KOPT-K1 (cell line): ENCODE results near the gene C22orf31.
"Not testable (repeated sequence)": the region's sequence is repeated elsewhere in the genome, so short reads cannot be mapped to it uniquely, and the experiment has no call there.

Source experiments
- H3K27ac ChIP-seq: fragments of 200-600 bp; sonication (generic); 2 replicates; pipeline ENCODE4 v1.5.1; 2016; ENCODE audit warnings: antibody characterized with exemption, mild to moderate bottlenecking, low read depth, low read length; ENCODE audit not compliant: poor library complexity, severe bottlenecking
- H3K36me3 ChIP-seq: fragments of 200-600 bp; sonication (generic); 2 replicates; pipeline ENCODE4 v1.5.1; 2017; ENCODE audit warnings: antibody characterized with exemption, mild to moderate bottlenecking, low read length, moderate library complexity; ENCODE audit not compliant: insufficient read depth
- H3K9me3 ChIP-seq: fragments of 200-600 bp; sonication (generic); 2 replicates; pipeline ENCODE4 v1.5.1; 2017; ENCODE audit warnings: antibody characterized with exemption, low read length, mild to moderate bottlenecking; ENCODE audit not compliant: insufficient read depth, poor library complexity, severe bottlenecking

Gene C22orf31

DNA sequence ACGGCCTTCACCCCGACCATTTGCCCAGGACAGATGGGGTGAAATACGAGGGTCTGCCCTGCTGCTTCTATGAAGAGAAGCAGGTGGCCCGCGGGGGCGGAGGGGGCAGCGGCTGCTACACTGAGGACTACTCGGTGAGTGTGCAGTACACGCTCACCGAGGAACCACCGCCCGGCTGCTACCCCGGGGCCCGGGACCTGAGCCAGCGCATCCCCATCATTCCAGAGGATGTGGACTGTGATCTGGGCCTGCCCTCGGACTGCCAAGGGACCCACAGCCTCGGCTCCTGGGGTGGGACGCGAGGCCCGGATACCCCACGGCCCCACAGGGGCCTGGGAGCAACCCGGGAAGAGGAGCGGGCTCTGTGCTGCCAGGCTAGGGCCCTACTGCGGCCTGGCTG, 11.2 kb downstream of the C22orf31 start:
- H3K27ac ChIP-seq = no peak overlapping the region
- no peaks in the 10 kb centered on the region for H3K36me3 ChIP-seq
- H3K9me3 ChIP-seq = no peaks in the 10 kb centered on the region

DNA sequence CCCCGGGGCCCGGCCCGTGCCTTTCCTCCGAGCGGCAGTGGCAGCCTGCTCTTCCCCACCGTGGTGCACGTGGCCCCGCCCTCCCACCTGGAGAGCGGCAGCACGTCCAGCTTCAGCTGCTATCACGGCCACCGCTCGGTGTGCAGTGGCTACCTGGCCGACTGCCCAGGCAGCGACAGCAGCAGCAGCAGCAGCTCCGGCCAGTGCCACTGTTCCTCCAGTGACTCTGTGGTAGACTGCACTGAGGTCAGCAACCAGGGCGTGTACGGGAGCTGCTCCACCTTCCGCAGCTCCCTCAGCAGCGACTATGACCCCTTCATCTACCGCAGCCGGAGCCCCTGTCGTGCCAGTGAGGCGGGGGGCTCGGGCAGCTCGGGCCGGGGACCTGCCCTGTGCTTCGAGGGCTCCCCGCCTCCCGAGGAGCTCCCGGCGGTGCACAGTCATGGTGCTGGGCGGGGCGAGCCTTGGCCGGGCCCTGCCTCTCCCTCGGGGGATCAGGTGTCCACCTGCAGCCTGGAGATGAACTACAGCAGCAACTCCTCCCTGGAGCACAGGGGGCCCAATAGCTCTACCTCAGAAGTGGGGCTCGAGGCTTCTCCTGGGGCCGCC, 11.9 kb downstream of the C22orf31 start:
- Histone ChIP-seq H3K36me3 (no peaks in the 10 kb centered on the region), H3K9me3 (no peaks in the 10 kb centered on the region), H3K27ac (no peak overlapping the region)

DNA sequence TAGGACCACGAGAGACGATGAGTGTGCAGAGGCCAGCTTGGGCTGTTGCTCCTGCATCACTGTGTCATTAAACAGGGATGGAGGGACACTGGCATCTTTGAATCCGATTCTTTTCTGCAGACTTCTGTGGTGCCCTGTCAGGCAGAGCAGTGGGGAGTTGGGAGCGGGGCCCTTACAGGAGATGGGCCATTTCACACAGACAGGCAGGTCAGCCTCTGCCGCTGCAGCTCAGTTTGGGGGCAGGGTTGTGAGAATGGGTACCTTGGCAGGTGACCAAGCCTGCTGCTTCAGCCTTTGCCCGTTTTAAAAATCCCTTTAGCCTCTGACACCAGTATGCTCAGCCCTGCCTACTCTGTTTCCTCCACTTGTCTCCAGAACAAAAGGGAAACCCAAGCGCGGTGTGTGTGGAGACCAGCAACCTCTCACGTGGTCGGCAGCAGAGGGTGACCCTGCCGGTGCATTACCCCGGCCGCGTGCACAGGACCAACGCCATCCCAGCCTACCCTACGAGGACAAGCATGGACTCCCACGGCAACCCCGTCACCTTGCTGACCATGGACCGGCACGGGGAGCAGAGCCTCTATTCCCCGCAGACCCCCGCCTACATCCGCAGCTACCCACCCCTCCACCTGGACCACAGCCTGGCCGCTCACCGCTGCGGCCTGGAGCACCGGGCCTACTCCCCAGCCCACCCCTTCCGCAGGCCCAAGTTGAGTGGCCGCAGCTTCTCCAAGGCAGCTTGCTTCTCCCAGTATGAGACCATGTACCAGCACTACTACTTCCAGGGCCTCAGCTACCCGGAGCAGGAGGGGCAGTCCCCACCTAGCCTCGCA, 12.6 kb downstream of the C22orf31 start:
- no peak overlapping the region for H3K27ac ChIP-seq
- no peaks in the 10 kb centered on the region for H3K9me3 ChIP-seq
- H3K36me3 ChIP-seq = no peaks in the 10 kb centered on the region

DNA sequence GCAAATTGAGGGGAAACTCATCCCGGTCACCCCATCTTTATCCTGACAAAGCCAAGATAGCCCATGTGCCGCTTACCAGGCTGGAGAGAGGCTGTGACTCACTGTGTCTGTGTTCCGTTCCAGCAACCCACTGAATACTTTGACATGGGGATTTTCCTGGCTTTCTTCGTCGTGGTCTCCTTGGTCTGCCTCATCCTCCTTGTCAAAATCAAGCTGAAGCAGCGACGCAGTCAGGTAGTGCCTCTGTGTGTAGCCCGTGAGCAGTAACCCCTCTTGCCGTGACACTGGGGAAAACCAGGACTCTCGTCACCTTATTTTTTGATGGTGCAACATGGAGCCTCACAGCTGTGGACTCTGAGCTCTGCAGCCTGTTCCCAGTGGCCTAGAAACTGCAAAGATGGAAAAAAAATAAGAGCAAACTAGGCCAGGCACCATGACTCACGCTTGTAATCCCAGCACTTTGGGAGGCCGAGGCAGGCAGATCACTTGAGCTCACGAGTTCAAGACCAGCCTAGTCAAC, 16.9 kb downstream of the C22orf31 start:
- Histone ChIP-seq H3K36me3 (no peaks in the 10 kb centered on the region), H3K27ac (no peak overlapping the region), H3K9me3 (no peaks in the 10 kb centered on the region)

DNA sequence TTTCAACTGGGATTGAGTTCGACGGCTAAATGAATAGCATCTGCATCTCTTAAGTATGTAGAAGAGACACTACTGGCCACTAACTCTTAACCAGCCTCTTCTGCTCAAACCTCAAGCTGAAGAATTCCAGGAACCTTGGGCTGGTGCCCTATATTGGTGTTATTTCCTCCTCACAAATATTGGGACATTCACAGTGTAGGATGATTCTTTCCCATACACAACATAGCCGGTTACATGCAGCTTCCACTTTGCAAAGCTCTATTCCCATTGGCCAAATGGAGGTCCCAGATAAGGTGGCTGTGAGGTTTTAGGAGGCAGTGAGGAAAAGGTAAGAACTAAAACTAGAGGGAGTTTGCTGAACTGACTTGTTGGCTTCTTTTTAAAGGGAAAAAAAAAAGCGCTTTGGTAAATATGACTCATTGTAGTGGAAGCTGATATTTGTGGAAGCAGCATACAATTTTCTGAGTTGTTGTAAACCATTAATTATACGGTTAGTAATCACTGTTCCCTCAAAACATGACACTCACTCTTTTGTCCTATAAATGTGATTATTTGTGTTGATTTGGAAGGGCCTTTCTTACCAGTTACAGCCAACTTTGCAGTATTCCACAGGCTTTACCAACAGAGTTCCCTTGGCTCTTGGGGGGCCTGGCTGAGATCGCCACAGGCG, 17.6 kb downstream of the C22orf31 start:
- no peaks in the 10 kb centered on the region for H3K9me3 ChIP-seq
- H3K36me3 ChIP-seq = no peaks in the 10 kb centered on the region
- no peak overlapping the region for H3K27ac ChIP-seq

DNA sequence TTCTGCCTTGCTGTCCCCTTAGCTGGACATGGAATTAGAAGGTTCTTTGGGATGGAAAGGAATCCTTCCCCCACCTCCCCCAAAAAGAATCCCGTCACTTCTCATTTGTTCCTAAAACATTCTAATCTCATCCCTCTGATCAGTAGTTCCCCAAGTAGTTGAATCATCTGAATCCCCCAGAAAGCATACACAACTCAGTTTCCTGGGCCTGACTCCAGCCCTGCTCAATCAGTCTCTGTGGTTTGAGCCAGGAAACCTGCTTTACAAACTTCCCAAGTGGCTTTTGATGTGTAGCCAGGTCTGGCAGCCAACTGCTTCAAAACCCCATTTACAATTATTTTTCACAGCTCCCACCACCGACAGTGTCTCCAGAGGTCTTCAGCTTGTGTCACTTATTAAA, 20.2 kb downstream of the C22orf31 start:
- Histone ChIP-seq H3K27ac (no peak overlapping the region), H3K36me3 (no peaks in the 10 kb centered on the region), H3K9me3 (no peaks in the 10 kb centered on the region)

DNA sequence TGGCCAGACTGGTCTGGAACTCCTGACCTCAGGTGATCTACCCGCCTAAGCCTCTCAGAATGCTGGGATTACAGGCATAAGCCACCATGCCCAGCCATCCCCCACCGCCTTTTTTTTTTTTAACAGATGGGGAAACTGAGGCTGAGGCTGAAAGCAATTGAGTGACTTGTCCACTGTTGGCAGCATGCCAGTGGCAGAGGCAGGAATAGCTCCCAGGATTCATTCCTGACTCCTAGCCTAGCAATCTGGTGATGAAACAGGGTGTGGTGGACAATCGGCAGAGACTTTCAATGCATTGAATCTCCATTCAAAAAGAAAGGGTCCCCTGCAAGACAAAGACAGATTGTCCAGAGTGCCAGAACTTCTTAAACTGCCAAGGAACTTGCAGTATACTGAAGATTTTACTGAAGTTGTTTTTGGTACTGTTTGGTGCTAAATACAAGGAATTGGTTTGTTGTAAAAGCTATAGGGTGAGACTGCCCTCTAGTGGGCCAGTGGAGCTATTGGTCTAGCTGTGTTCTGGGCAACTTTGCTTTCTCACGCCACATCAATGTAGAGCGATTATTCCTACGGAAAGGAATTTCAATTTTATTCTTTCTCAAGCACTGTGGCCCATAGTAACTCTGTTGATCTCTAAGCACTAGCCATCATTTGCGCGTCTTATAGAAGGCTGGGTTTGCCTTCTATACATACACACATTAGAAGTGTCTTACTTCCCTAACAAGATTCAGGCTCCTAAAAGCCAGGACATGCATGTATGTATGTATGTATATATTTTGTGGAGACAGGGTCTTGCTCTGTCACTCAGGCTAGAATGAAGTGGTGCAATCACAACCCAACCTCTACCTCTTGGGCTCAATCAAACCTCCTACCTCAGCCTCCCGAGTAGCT, 21.0 kb downstream of the C22orf31 start:
- Histone ChIP-seq H3K36me3 (no peaks in the 10 kb centered on the region), H3K27ac (no peak overlapping the region), H3K9me3 (no peaks in the 10 kb centered on the region)

DNA sequence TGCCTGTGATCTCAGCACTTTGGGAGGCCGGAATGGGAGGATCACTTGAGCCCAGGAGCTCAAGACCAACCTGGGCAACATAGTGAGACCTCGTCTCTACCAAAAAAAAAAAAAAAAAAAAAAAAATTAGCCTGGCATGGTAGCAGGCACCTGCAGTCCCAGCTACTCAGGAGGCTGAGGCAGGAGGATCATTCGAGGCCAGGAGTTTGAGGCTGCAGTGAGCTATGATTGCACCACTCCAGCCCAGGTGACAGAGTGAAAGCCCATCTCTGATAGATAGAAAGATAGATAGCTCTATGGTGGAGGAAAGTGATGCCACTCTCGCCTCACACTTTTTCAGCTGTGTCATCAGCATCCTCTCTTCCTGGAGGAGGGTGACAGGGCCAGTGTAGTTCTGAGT, 21.9 kb downstream of the C22orf31 start:
- H3K9me3 ChIP-seq, H3K27ac ChIP-seq: not testable (repeated sequence)

DNA sequence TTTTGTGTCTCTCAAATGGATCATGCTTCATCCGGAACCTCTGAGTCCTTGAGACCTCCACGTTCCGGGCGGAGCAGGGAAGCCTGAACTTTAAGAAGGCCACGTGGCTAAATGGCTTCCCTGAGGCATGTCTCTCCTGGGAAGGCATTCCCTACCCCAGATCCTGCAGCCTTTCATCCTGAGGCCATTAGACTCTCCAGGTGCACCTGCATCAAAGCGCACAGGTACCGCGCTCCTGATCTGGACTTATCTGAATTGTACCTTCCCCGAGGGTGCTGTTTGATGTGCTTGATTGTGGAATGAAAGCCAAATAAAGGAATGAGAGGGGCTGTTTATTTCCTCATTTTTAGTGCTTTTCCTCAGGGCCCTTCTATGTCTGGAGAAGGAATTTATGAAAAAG, 22.5 kb downstream of the C22orf31 start:
- H3K36me3 ChIP-seq = no peaks in the 10 kb centered on the region
- no peak overlapping the region for H3K27ac ChIP-seq
- no peaks in the 10 kb centered on the region for H3K9me3 ChIP-seq

More for the DNA sequence above, 21.9 kb downstream of the C22orf31 start:
- not testable (repeated sequence) for H3K36me3 ChIP-seq

DNA sequence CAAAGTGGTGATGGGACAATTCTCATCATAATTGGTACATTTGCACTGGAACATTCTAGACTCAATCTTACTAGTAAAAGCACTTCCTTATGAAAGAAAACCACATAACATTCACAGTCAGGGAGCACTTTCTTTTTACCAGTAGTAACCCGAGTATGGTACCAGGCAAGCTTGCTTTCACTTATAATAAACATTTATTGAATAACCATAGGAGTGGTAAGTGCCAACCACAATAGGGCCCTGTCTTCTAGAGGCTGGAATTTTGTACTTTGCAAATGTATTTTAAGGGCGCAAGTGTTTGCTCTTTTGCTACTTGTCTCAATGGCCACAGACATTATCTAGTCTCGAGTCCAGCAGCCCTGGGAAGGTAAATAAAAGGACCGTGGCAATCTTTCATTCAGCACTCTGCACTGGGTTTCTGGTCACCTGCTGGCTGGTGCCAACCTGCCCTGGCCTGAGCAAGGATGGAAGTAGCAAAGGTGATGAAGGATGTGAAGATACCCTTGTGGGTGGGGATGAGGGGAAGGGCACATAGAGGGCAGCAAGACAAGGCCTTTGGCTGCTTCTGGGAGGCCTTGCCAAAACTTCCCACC, 24.2 kb downstream of the C22orf31 start:
- Histone ChIP-seq H3K9me3 (no peaks in the 10 kb centered on the region), H3K27ac (no peak overlapping the region)

DNA sequence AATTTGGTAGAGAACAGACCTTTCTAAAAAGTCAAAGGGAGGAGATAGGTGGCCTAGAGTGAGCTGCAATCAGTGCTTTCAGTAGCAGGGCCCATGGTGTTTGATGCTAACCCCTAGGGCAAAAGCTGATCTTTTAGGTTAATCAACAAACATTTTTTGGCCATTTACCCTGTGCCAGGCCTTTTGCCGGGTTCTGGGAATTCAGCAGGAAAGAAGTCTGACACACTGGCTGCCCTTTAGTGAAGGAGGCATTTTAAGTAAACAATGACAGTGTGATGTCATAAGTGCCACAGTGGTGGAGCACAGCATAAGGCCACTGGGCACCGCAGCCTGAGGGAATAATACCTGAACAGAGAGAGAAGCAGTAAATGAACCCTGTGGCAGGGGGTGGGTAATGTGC, 29.0 kb downstream of the C22orf31 start:
- Histone ChIP-seq H3K9me3 (no peaks in the 10 kb centered on the region), H3K36me3 (no peaks in the 10 kb centered on the region), H3K27ac (no peak overlapping the region)

More for the DNA sequence above, 24.2 kb downstream of the C22orf31 start:
- no peaks in the 10 kb centered on the region for H3K36me3 ChIP-seq

DNA sequence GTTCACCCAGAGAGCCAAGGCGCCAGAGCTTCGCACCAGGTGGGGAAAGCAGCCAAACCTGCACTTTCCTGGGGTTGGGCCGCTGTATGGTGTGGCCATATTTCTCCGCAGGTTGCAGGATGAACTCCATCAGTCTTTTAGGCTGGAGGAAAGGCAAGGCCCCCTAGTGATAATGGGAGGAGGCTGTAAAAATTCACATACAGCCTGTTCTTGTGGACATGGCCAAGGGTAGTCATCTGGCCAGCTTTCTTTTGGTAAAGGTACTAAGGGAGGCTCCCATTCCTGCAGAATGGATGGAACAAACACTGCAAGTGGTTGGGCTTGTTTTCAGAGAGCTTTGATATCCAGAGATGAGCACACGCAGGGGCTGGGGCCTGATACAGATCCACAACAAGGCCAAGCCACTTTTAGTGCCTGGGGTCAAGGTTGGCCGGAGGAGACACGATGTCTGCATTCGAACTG, 29.6 kb downstream of the C22orf31 start:
- Histone ChIP-seq H3K36me3 (no peaks in the 10 kb centered on the region), H3K9me3 (no peaks in the 10 kb centered on the region), H3K27ac (no peak overlapping the region)

DNA sequence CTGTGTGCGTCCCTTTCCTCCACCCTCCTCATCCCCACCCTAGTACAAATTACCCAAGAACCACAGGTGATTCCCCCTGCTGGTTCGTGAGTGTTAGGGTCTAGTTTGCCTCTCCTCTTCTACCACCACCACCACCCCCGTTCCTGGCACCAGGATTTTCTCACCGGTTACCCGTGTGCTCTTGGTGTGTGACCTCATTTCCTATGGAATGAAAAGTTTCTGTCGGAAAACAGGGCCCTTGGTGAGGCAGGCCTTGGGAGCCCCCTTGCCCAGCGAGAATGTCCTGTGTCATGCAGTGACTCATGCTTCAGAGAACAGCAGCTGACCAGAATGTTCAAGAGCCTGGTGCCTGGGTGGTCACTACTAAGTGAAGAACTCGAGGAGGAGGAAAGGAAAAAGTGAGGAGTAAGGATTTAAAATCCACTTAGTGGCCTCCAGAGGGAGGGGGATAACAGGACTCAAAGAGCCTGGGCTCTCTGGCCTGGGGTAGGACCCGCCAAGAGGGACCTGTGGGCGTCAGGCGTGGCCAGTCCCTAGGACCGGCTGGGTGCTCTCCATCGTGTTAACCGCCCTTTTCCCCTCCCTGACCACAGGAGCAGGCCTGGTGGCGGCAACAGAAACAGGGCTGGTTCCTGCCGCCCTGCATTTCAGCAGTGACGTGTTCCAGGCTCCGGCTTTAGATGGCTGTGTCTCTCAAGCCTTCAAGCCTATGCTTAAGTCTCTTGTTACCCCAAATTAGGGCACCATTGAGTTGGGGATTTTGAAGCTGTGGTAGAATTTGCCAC, 30.2 kb downstream of the C22orf31 start:
- Histone ChIP-seq H3K9me3 (no peaks in the 10 kb centered on the region), H3K27ac (no peak overlapping the region), H3K36me3 (no peaks in the 10 kb centered on the region)
